Brain microvascular endothelial cell (primary cell): Measurements from ENCODE around the gene FAM83F.

Experiments
- DNase-seq: peaks from one replicate; pipeline ENCODE4 v3.0.0-alpha.2; 2020
- H3K27ac ChIP-seq: fragments of 250-450 bp; sonication (Bioruptor Pico); 2 replicates; pipeline ENCODE4 v1.5.1; 2020; ENCODE audit warnings: mild to moderate bottlenecking, moderate library complexity
- H3K27me3 ChIP-seq: fragments of 250-450 bp; sonication (Bioruptor Pico); replicated peaks from 2 replicates; pipeline ENCODE4 v1.5.1; 2020; ENCODE audit warnings: mild to moderate bottlenecking
- H3K36me3 ChIP-seq: fragments of 250-450 bp; sonication (Bioruptor Pico); replicated peaks from 2 replicates; pipeline ENCODE4 v1.5.1; 2020; ENCODE audit warnings: mild to moderate bottlenecking
- H3K4me3 ChIP-seq: 2 replicates; pipeline ENCODE4 v1.5.1; 2011; ENCODE audit warnings: low read depth, mild to moderate bottlenecking, control low read depth, low read length, moderate library complexity
- in situ Hi-C: cut with HindIII; loops from 2 replicates; pipeline ENCODE4 v1.10.0; 2017; ENCODE audit warnings: low sequenced_read_pairs, low pct_ligation_motif_present
- TF ChIP-seq, protein P1 (sequence below): IDR thresholded peaks from 2 replicates; pipeline ENCODE4 v1.5.1; 2011; ENCODE audit warnings: low read depth, mild to moderate bottlenecking, moderate library complexity, low read length, control low read depth, inconsistent platforms; ENCODE audit errors: missing control alignments

FAM83F gene

GRCh38 chr22:40041366-40042137, 46.8 kb downstream of the FAM83F start:
- no peak for DNase-seq
- Histone ChIP-seq H3K36me3 (no peaks in the 10 kb centered on the region), H3K27ac (no peak overlapping the region), H3K27me3 (peaks cover 14% of the 10 kb centered on the region), H3K4me3 (no peak overlapping the region)
- in situ Hi-C loops: no loop called here
- TF ChIP-seq, protein P1, sequence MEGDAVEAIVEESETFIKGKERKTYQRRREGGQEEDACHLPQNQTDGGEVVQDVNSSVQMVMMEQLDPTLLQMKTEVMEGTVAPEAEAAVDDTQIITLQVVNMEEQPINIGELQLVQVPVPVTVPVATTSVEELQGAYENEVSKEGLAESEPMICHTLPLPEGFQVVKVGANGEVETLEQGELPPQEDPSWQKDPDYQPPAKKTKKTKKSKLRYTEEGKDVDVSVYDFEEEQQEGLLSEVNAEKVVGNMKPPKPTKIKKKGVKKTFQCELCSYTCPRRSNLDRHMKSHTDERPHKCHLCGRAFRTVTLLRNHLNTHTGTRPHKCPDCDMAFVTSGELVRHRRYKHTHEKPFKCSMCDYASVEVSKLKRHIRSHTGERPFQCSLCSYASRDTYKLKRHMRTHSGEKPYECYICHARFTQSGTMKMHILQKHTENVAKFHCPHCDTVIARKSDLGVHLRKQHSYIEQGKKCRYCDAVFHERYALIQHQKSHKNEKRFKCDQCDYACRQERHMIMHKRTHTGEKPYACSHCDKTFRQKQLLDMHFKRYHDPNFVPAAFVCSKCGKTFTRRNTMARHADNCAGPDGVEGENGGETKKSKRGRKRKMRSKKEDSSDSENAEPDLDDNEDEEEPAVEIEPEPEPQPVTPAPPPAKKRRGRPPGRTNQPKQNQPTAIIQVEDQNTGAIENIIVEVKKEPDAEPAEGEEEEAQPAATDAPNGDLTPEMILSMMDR: no peak

DNA sequence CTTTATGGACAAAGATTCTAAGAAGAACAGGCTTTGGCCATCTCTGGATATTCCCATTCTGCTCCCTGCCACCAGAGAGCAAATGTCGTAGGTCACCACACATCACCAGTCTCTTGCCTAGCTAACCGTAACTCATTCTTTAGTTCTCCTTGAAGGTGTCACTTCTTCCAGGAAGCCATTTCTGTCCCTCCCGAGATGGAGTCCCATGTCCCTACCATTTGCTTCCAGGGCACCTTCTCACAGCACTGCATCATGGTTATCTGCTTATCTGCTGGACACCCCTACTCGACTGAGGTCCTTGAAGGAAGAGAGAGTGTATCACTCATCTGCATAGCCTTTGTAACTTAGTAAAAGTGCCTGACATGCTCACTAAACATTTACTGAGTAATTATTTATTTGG, 47.6 kb downstream of the FAM83F start:
- Histone ChIP-seq H3K4me3 (no peak overlapping the region), H3K27ac (no peak overlapping the region), H3K27me3 (peaks cover 14% of the 10 kb centered on the region), H3K36me3 (no peaks in the 10 kb centered on the region)
- DNase-seq: no peak
- TF ChIP-seq, protein P1: no peak
- in situ Hi-C loops: no loop called here

GRCh38 chr22:40043081-40043480, 48.3 kb downstream of the FAM83F start:
- in situ Hi-C loops: no loop called here
- H3K4me3 ChIP-seq: no peak overlapping the region
- TF ChIP-seq, protein P1: no peak
- H3K27me3 ChIP-seq: peaks cover 14% of the 10 kb centered on the region
- no peak overlapping the region for H3K27ac ChIP-seq
- no peaks in the 10 kb centered on the region for H3K36me3 ChIP-seq
- DNase-seq: no peak

GRCh38 chr22:40043793-40044101, 49.0 kb downstream of the FAM83F start:
- in situ Hi-C loops: no loop called here
- no peak for DNase-seq

GRCh38 chr22:40044102-40044869, 49.5 kb downstream of the FAM83F start:
- TF ChIP-seq, protein P1: no peak
- H3K4me3 ChIP-seq: peak overlapping the region; percentile 91
- H3K36me3 ChIP-seq: no peaks in the 10 kb centered on the region
- peaks cover 10% of the 10 kb centered on the region for H3K27me3 ChIP-seq
- peak; percentile 99 for DNase-seq
- in situ Hi-C loops: no loop called here
- peak overlapping the region; percentile 80 for H3K27ac ChIP-seq

More at GRCh38 chr22:40043793-40044101, 49.0 kb downstream of the FAM83F start:
- Histone ChIP-seq H3K36me3 (no peaks in the 10 kb centered on the region), H3K27me3 (peaks cover 12% of the 10 kb centered on the region), H3K4me3 (peak overlapping the region; percentile 91), H3K27ac (peak overlapping the region; percentile 80)
- TF ChIP-seq, protein P1: no peak
